Ovary (tissue), 9 donors: ENCODE data around the gene ABLIM1. TPM values are rescaled to one million over a fixed set of nuclear protein-coding genes. Genes with fewer than 3 reads are reported as not detected.

Source experiments
- DNase-seq, 5 donors: peaks; one replicate each; pipeline ENCODE4 v3.0.0-alpha.2; 2019 to 2020
- H3K27ac ChIP-seq, 2 donors: fragments of 200-600 bp; one replicate each; pipeline versions ENCODE4 v1.5.1 to v1.8.0; 2019 to 2022
- H3K27me3 ChIP-seq: fragments of 200-600 bp; one replicate; pipeline ENCODE4 v1.8.0; 2022
- H3K36me3 ChIP-seq: fragments of 200-600 bp; sonication (generic); one replicate; pipeline ENCODE4 v1.5.1; 2019
- H3K4me1 ChIP-seq: one replicate; pipeline ENCODE4 v1.8.1; 2013; ENCODE audit warnings: mild to moderate bottlenecking, moderate library complexity; ENCODE audit not compliant: insufficient read depth
- H3K4me3 ChIP-seq: fragments of 200-600 bp; sonication (generic); one replicate; pipeline ENCODE4 v1.5.1; 2017
- H3K9me3 ChIP-seq, 2 donors: fragments of 200-600 bp in 1 of 2; sonication (generic) in 1 of 2; one replicate each; pipeline versions ENCODE4 v1.5.1 to v1.8.1; 2013 to 2019; ENCODE audit warnings: mild to moderate bottlenecking in 1 of 2, moderate library complexity in 1 of 2
- EP300 ChIP-seq: sonication (generic); formaldehyde crosslinking; IDR thresholded peaks from one replicate; pipeline ENCODE4 v1.6.1; 2017; ENCODE audit warnings: antibody characterized with exemption
- POLR2A ChIP-seq: fragments of 450-650 bp; IDR thresholded peaks from one replicate; pipeline ENCODE4 v1.6.1; 2017; ENCODE audit warnings: antibody characterized with exemption, mild to moderate bottlenecking, moderate library complexity
- WGBS, 3 donors: extraction: QIAGEN DNeasy Blood & Tissue Kit in 1 of 3; methylation state at CpG; one replicate each; pipeline versions ENCODE4 v1.1.5 to v1.1.7; 2013 to 2017; 5-methylcytosine and 5-hydroxymethylcytosine counted together
- intact Hi-C, 4 donors: fragments of 100-400 bp; cut with DNase I; formaldehyde crosslinking; loops; one replicate each; pipeline versions ENCODE4 v1.11.0 to v1.15.1; 2022 to 2023
- polyA plus RNA-seq, 2 donors: library from polyadenylated mRNA; stranded (reverse); fragments of 200-250 nt in 1 of 2; fragments of 350-450 nt in 1 of 2; fragmentation: Illumina TruSeq in 1 of 2; extraction: RNeasy Lipid Tissue Mini Kit (QIAGEN cat#74804) in 1 of 2; gene quantifications; one replicate each; pipeline ENCODE4 v1.2.3, GENCODE V29; 2013 to 2014
- total RNA-seq, 7 donors: library from RNA; depleted of rRNA in 2 of 7; stranded (reverse); fragments of >200 nt in 2 of 7; fragmentation: NEBNext Ultra II Directional in 3 of 7; extraction: Animal tissue kit (Norgen Biotek cat#: 25700) in 3 of 7; gene quantifications; one replicate each; pipeline versions ENCODE4 v1.1.0 to v1.2.4, GENCODE V29; 2016 to 2023
- TF ChIP-seq, protein P1 (sequence below), 3 donors: fragments of 450-650 bp in 2 of 3; fragments of 200-600 bp in 1 of 3; IDR thresholded peaks; one replicate each; pipeline versions ENCODE4 v1.5.1 to v1.8.0; 2016 to 2022; ENCODE audit warnings: antibody characterized with exemption in 3 of 3, mild to moderate bottlenecking in 1 of 3
- donor health status: DM: no; HTN: no; CAD: no; lungs with moderate emphysema.
- donor health status: DM: no; HTN: no; CAD: no.
- donor health status: Bipolar disorder and iron deficiency.
- donor health status: DM: yes; HTN: yes; CAD: no.
- donor health status: DM: no; HTN: no; CAD: no.
- donor health status: DM: yes; HTN: yes; CAD: no.

Gene ABLIM1
- total and polyA plus RNA-seq, 9 donors, result 155 to 505 (median 283) TPM

DNA sequence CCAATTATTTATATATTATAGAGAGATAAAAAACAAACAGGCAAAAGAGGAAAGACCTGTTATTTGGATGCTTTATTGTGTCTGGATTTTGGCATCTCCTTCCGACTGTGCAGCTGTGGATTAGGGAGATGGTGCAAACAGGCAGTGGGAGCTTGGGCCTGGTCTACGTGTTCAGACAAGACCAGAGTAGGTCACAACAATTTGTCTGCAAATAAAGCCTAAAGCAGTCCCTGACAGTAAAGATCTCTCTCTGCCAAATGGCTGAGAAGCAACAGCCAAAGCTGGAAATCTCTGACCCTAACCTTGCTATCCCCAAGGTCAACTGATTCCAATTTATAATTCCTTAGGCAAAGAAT lies 82.0 kb downstream of the ABLIM1 start:
- intact Hi-C loops, result no loop called here
- no peaks in the 10 kb centered on the region for H3K9me3 ChIP-seq
- no peak overlapping the region for H3K4me3 ChIP-seq
- no peak overlapping the region for H3K27ac ChIP-seq
- no peaks in the 10 kb centered on the region for H3K36me3 ChIP-seq
- 61 to 72% (median 72%) methylated on average over 2 of the region's 2 CpGs for WGBS, 3 donors
- DNase-seq, result no peak
- no peaks in the 10 kb centered on the region for H3K27me3 ChIP-seq
- TF ChIP-seq, protein P1, sequence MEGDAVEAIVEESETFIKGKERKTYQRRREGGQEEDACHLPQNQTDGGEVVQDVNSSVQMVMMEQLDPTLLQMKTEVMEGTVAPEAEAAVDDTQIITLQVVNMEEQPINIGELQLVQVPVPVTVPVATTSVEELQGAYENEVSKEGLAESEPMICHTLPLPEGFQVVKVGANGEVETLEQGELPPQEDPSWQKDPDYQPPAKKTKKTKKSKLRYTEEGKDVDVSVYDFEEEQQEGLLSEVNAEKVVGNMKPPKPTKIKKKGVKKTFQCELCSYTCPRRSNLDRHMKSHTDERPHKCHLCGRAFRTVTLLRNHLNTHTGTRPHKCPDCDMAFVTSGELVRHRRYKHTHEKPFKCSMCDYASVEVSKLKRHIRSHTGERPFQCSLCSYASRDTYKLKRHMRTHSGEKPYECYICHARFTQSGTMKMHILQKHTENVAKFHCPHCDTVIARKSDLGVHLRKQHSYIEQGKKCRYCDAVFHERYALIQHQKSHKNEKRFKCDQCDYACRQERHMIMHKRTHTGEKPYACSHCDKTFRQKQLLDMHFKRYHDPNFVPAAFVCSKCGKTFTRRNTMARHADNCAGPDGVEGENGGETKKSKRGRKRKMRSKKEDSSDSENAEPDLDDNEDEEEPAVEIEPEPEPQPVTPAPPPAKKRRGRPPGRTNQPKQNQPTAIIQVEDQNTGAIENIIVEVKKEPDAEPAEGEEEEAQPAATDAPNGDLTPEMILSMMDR (IDR thresholded peaks at IDR 0.05), result no peak
- TF ChIP-seq EP300, result no peak
- TF ChIP-seq POLR2A, result no peak
- peaks cover 3% of the 10 kb centered on the region for H3K4me1 ChIP-seq

GRCh38 chr10:114575417-114576131 lies 82.5 kb downstream of the ABLIM1 start:
- Histone ChIP-seq H3K9me3 (no peaks in the 10 kb centered on the region), H3K4me3 (no peak overlapping the region), H3K27me3 (no peaks in the 10 kb centered on the region), H3K4me1 (peaks cover 3% of the 10 kb centered on the region), H3K36me3 (no peaks in the 10 kb centered on the region), H3K27ac (no peak overlapping the region)
- TF ChIP-seq POLR2A, result no peak
- no peak for TF ChIP-seq EP300
- TF ChIP-seq, protein P1 (IDR thresholded peaks at IDR 0.05), result no peak
- WGBS, 3 donors, result 87 to 94% (median 91%) methylated on average over 9 of the region's 9 CpGs
- no peak for DNase-seq
- intact Hi-C loops, result no loop called here

DNA sequence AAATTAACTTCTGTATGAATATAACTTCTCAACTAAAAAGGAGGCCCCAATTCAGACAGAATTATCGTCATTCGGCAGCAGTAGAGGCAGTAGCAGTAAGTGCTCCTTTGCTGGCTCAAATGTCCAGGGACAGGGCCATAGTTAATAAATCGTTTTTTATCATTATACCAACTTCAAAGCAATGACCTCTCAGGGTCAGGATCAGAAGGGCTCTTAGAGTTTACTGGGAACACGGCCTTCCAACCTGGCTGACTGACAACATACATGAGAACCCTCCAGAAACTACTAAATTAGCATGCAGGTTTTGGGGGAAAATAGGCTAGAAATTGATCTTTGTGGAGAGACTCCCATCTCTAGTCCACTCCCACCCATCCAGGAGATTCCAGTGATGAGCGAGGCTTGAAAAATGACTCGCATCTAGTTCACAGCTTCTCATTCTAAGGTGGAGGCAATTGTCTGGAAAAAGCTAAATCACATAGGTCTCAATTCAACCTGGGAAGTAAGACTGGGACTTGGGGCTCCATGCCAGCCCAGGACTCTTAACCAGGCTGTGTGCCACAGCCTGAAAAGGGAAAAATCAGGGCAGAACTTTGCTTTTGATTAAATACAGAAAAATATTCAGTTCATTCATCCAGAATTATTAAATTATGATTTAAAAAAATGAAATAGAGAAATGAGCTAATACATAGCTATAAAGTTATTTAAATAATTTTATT lies 84.6 kb downstream of the ABLIM1 start:
- Histone ChIP-seq H3K27me3 (no peaks in the 10 kb centered on the region), H3K4me1 (peaks cover 3% of the 10 kb centered on the region), H3K4me3 (no peak overlapping the region), H3K9me3 (no peaks in the 10 kb centered on the region), H3K27ac (no peak overlapping the region), H3K36me3 (no peaks in the 10 kb centered on the region)
- DNase-seq, result no peak
- TF ChIP-seq POLR2A (no peak), EP300 (no peak)
- TF ChIP-seq, protein P1 (IDR thresholded peaks at IDR 0.05), result no peak
- intact Hi-C loops, result no loop called here
- 84 to 89% (median 87%) methylated on average over 6 of the region's 6 CpGs for WGBS, 3 donors

DNA sequence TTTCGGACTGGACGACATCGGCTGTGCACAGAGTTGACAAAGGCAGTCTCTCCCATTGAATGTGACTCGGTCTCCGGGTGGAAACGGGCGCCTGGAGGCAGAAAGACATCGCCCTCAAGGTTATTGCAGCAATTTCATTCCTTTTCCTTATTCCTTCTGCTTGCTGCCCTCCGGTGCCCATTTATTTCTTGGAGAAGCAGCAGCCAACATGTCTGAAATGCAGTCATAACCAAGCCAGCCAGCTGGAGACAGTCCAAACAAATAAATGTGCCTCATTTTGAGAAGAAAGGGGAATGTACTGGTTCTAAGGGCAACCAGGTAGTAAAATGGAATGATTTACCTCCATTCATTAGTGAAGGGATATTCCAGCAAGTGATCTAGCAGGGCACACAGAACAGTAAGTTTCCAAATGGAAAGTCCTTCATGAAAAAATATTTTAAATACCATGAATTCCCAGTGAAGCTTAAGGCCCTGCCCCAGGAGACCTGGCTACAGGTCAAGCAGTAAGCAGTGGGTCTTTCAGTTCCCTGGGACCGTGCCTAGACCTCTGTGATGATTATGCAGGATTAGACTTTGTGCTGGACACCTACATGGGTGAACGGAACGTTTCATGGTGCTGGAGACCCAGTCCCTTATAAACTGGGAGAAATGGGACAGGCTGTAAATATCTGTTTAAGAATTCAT lies 86.6 kb downstream of the ABLIM1 start:
- WGBS, 3 donors, result 79 to 84% (median 81%) methylated on average over 12 of the region's 12 CpGs
- Histone ChIP-seq H3K27ac (no peak overlapping the region), H3K9me3 (no peaks in the 10 kb centered on the region), H3K27me3 (no peaks in the 10 kb centered on the region), H3K36me3 (no peaks in the 10 kb centered on the region), H3K4me1 (peaks cover 3% of the 10 kb centered on the region), H3K4me3 (no peak overlapping the region)
- intact Hi-C loops, result no loop called here
- DNase-seq, result no peak
- TF ChIP-seq EP300 (no peak), POLR2A (no peak)
- TF ChIP-seq, protein P1 (IDR thresholded peaks at IDR 0.05), result no peak
